GM12878 (cell line): ENCODE results near the gene SLC25A39. TPM values are rescaled to one million over a fixed set of nuclear protein-coding genes. Genes with fewer than 3 reads are reported as not detected.

Experiments
- ATAC-seq: fragments of 200-7000 bp; cut with Tn5 transposase; 3 replicates; pipeline ENCODE4 v1.9.1; 2020; ENCODE audit warnings: mild to moderate bottlenecking, moderate library complexity
- BruUV-seq: library from RNA; stranded (reverse); fragments of 400-500 nt; replicated peaks from 2 replicates; lab custom pipeline; 2021; lab: Mats Ljungman, UMichigan
- CTCF ChIA-PET: fragments of 300-600 bp; sonication (Branson Sonifier 250); formaldehyde crosslinking; extraction: SDS; loops from one replicate; lab custom pipeline; 2021; ENCODE audit warnings: inconsistent platforms; lab: Yijun Ruan, JAX
- POLR2A ChIA-PET: fragments of 350-600 bp; formaldehyde crosslinking; extraction: SDS; loops from one replicate; lab custom pipeline; 2021; ENCODE audit warnings: inconsistent platforms; lab: Charles Lee
- RAD21 ChIA-PET: fragments of 300-600 bp; sonication (Branson Sonifier 250); formaldehyde crosslinking; loops from one replicate; lab custom pipeline; 2023; ENCODE audit warnings: antibody characterized with exemption; ENCODE audit not compliant: unreplicated experiment; lab: Charles Lee
- SMC1A ChIA-PET: fragments of 300-600 bp; sonication (Branson Sonifier 250); formaldehyde crosslinking; loops from one replicate; lab custom pipeline; 2023; ENCODE audit not compliant: unreplicated experiment, uncharacterized antibody; lab: Charles Lee
- DNase-seq: peaks from one replicate; pipeline ENCODE4 v3.0.0-alpha.2; 2011; ENCODE audit warnings: low read depth, low spot score
- FAIRE-seq: peaks from 3 replicates; lab custom pipeline; 2011; peaks lifted over from hg19 to GRCh38; lab: Jason Lieb, UNC
- H2AFZ ChIP-seq: 2 replicates; pipeline ENCODE4 v1.6.0; 2011; ENCODE audit warnings: low read depth, low read length, control low read depth; ENCODE audit not compliant: control insufficient read depth
- H3K27ac ChIP-seq: 2 replicates; pipeline ENCODE4 v1.5.1; 2011; ENCODE audit warnings: control low read depth; ENCODE audit not compliant: control insufficient read depth, insufficient read depth
- H3K27me3 ChIP-seq, 2 experiments: replicated peaks in 1 of 2; 2 replicates each; pipeline versions ENCODE4 v1.6.0 to v1.6.1; 2011; ENCODE audit warnings: low read length in 1 of 2; ENCODE audit not compliant: control insufficient read depth in 2 of 2, insufficient read depth in 2 of 2
- H3K36me3 ChIP-seq, 2 experiments: 2 replicates each; pipeline ENCODE4 v1.5.1; 2011; ENCODE audit warnings: low read length in 1 of 2; ENCODE audit not compliant: control insufficient read depth in 2 of 2, insufficient read depth in 2 of 2
- H3K4me1 ChIP-seq: 2 replicates; pipeline ENCODE4 v1.6.1; 2011; ENCODE audit warnings: mild to moderate bottlenecking, low read length, moderate library complexity, mixed read lengths; ENCODE audit not compliant: control insufficient read depth, insufficient read depth
- H3K4me2 ChIP-seq: 2 replicates; pipeline ENCODE4 v1.6.0; 2011; ENCODE audit warnings: control low read depth; ENCODE audit not compliant: control insufficient read depth, insufficient read depth
- H3K4me3 ChIP-seq: fragments of 200-600 bp; sonication (generic); 2 replicates; pipeline ENCODE4 v1.5.1; 2016
- H3K79me2 ChIP-seq: 2 replicates; pipeline ENCODE4 v1.6.0; 2011; ENCODE audit warnings: low read length; ENCODE audit not compliant: control insufficient read depth, insufficient read depth
- H3K9ac ChIP-seq: 2 replicates; pipeline ENCODE4 v1.8.0; 2011; ENCODE audit warnings: low read length, control low read depth, mixed read lengths; ENCODE audit not compliant: control insufficient read depth, insufficient read depth
- H3K9me3 ChIP-seq: replicated peaks from 3 replicates; pipeline ENCODE4 v1.5.1; 2011; ENCODE audit warnings: mild to moderate bottlenecking, low read length; ENCODE audit not compliant: control insufficient read depth, insufficient read depth
- H4K20me1 ChIP-seq: 2 replicates; pipeline ENCODE4 v1.6.0; 2011; ENCODE audit not compliant: control insufficient read depth, insufficient read depth
- BACH1 ChIP-seq: fragments of 450-650 bp; IDR thresholded peaks from 2 replicates; pipeline ENCODE4 v1.6.1; 2017; ENCODE audit warnings: mild to moderate bottlenecking, borderline replicate concordance
- CEBPB ChIP-seq, 2 experiments: fragments of 150-350 bp in 1 of 2; IDR thresholded peaks; 2 replicates each; pipeline ENCODE4 v1.6.1; 2012 to 2014; ENCODE audit warnings: low read depth in 2 of 2, low read length in 2 of 2, borderline replicate concordance in 1 of 2, inconsistent platforms in 1 of 2
- FOS ChIP-seq: IDR thresholded peaks from 3 replicates; pipeline ENCODE4 v1.6.1; 2011; ENCODE audit warnings: borderline replicate concordance; ENCODE audit not compliant: insufficient read length; ENCODE audit errors: extremely low read depth
- FOXK2 ChIP-seq: fragments of 450-650 bp; IDR thresholded peaks from 2 replicates; pipeline ENCODE4 v1.6.1; 2017; ENCODE audit warnings: mild to moderate bottlenecking, moderate library complexity
- IKZF2 ChIP-seq, 2 experiments: fragments of 450-650 bp; IDR thresholded peaks; 2 replicates each; pipeline ENCODE4 v1.6.1; 2017; ENCODE audit warnings: mild to moderate bottlenecking in 2 of 2, moderate library complexity in 2 of 2
- LARP7 ChIP-seq: fragments of 450-650 bp; IDR thresholded peaks from 2 replicates; pipeline ENCODE4 v1.6.1; 2017; ENCODE audit warnings: mild to moderate bottlenecking
- NR2C2 ChIP-seq: IDR thresholded peaks from 2 replicates; pipeline ENCODE4 v1.6.1; 2011; ENCODE audit warnings: borderline replicate concordance, low read depth; ENCODE audit not compliant: control insufficient read depth, insufficient read length
- NR2F1 ChIP-seq: fragments of 450-650 bp; conservative IDR thresholded peaks from 2 replicates; pipeline ENCODE4 v1.6.1; 2017; ENCODE audit warnings: mild to moderate bottlenecking
- TCF12 ChIP-seq: IDR thresholded peaks from 2 replicates; pipeline ENCODE4 v1.6.1; 2011; ENCODE audit warnings: low read depth, mild to moderate bottlenecking, low read length
- WRNIP1 ChIP-seq: IDR thresholded peaks from 2 replicates; pipeline ENCODE4 v1.6.1; 2011; ENCODE audit warnings: low read depth, low read length, improper control_type of control experiment, borderline replicate concordance
- YY1 ChIP-seq: IDR thresholded peaks from 2 replicates; pipeline ENCODE4 v1.6.1; 2011; ENCODE audit warnings: low read depth, mild to moderate bottlenecking, low read length
- ZNF24 ChIP-seq: fragments of 450-650 bp; IDR thresholded peaks from 2 replicates; pipeline ENCODE4 v1.6.1; 2017; ENCODE audit warnings: antibody characterized with exemption, mild to moderate bottlenecking
- in situ Hi-C: fragments of 300-500 bp; cut with MboI; formaldehyde crosslinking; loops from 9 replicates; pipeline ENCODE4 v1.14.3; 2018; ENCODE audit warnings: mixed read lengths
- intact Hi-C: fragments of 100-400 bp; cut with micrococcal nuclease; formaldehyde crosslinking; loops from one replicate; pipeline ENCODE4 v1.14.2; 2022; ENCODE audit not compliant: unreplicated experiment
- polyA plus RNA-seq, 11 experiments: library from polyadenylated mRNA; depleted of rRNA in 4 of 11; unstranded in 6 of 11; stranded (reverse) in 5 of 11; fragments of >200 nt; fragmentation: Nextera tagmentation in 4 of 11; fragmentation: Illumina TruSeq in 1 of 11; extraction: Ambion mirVana in 4 of 11; extraction: Trizol in 1 of 11; gene quantifications; 1 replicate in 1 of 11; 2 replicates in 10 of 11; pipeline versions ENCODE4 v1.2.1 to v1.2.3, GENCODE V29; 2011 to 2016; ENCODE audit warnings: inconsistent platforms in 2 of 11, missing spikeins in 2 of 11, low read depth in 1 of 11
- total RNA-seq, 4 experiments: library from RNA; depleted of rRNA in 3 of 4; stranded (reverse); fragments of >200 nt in 3 of 4; fragmentation: Illumina TruSeq in 1 of 4; extraction: Trizol in 1 of 4; gene quantifications; 2 replicates each; pipeline versions ENCODE4 v1.2.1 to v1.2.3, GENCODE V29; 2013 to 2021
- TF ChIP-seq, protein P1 (sequence below): IDR thresholded peaks from 2 replicates; pipeline ENCODE4 v1.6.1; 2012; ENCODE audit warnings: low read depth, low read length, improper control_type of control experiment
- TF ChIP-seq, protein P2 (sequence below): fragments of 150-350 bp; IDR thresholded peaks from 2 replicates; pipeline ENCODE4 v1.6.1; 2016; ENCODE audit warnings: low read depth, low read length
- TF ChIP-seq, protein P3 (sequence below): fragments of 450-650 bp; IDR thresholded peaks from 2 replicates; pipeline ENCODE4 v1.6.1; 2018; ENCODE audit warnings: mild to moderate bottlenecking, low read depth, moderate library complexity; ENCODE audit not compliant: partially characterized antibody

The SLC25A39 gene
- total and polyA plus RNA-seq, 10 of the 15 experiments (the other 5 are each of a cell fraction or from before 2014, with no cell fraction given), result 3.5 to 270 (median 150) TPM

DNA sequence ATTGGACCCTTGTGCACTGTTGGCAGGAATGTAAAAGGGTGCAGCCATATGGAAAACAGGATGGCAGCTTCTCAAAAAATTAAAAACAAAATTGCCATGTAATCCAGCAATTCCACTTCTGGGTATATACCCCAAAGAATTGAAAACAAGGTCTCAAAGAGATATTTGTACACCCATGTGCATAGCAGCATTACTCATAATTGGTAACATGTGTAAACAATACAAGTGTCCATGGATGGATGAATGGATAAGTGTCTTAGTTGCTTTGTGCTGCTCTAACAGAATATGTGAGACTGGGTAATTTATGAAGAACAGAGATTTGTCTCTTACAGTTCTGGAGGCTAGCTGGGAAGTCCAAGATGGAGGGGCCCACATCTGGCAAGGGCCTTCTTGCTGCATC is 20.0 kb downstream of the SLC25A39 start:
- H3K36me3 ChIP-seq, result no peaks in the 10 kb centered on the region
- H3K9ac ChIP-seq, result no peak overlapping the region
- ChIA-PET RAD21 (interaction anchor here (1.0 kb wide), 1 partner anchor 83 kb away, joined by 3 read pairs; no protein-coding TSS in a partner anchor), POLR2A (interaction anchor here (1.2 kb wide), 1 partner anchor 118 kb away, joined by 3 read pairs; the partner anchor contains the start of gene TMUB2), SMC1A (no interaction called here), CTCF (interaction anchor here (1.1 to 1.2 kb wide), 2 partner anchors 27 to 95 kb away, joined by 3 to 4 read pairs; no protein-coding TSS in a partner anchor)
- FAIRE-seq, result no peak
- H4K20me1 ChIP-seq, result no peaks in the 10 kb centered on the region
- in situ Hi-C loops (no loop called here), intact Hi-C loops (no loop called here)
- peaks cover 2% of the 10 kb centered on the region; the same call in 1 of the 2 replicates for H3K4me1 ChIP-seq
- no peak overlapping the region for H3K4me3 ChIP-seq
- no peak overlapping the region for H3K27ac ChIP-seq
- H3K9me3 ChIP-seq, result no peaks in the 10 kb centered on the region
- ATAC-seq, result no peak
- no TSS peak for BruUV-seq
- TF ChIP-seq ZNF24 (no peak), WRNIP1 (no peak), IKZF2 (IDR thresholded peaks at IDR 0.05) (no peak), LARP7 (no peak), CEBPB (IDR thresholded peaks at IDR 0.05; ENCODE audit: borderline replicate concordance in 1 of 2, low read depth in 2 of 2, low read length in 2 of 2) (no peak), BACH1 (no peak), NR2C2 (no peak), NR2F1 (no peak), FOXK2 (no peak), YY1 (no peak), FOS (no peak), TCF12 (no peak)
- TF ChIP-seq, protein P1, sequence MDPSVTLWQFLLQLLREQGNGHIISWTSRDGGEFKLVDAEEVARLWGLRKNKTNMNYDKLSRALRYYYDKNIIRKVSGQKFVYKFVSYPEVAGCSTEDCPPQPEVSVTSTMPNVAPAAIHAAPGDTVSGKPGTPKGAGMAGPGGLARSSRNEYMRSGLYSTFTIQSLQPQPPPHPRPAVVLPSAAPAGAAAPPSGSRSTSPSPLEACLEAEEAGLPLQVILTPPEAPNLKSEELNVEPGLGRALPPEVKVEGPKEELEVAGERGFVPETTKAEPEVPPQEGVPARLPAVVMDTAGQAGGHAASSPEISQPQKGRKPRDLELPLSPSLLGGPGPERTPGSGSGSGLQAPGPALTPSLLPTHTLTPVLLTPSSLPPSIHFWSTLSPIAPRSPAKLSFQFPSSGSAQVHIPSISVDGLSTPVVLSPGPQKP, result no peak
- TF ChIP-seq, protein P2, sequence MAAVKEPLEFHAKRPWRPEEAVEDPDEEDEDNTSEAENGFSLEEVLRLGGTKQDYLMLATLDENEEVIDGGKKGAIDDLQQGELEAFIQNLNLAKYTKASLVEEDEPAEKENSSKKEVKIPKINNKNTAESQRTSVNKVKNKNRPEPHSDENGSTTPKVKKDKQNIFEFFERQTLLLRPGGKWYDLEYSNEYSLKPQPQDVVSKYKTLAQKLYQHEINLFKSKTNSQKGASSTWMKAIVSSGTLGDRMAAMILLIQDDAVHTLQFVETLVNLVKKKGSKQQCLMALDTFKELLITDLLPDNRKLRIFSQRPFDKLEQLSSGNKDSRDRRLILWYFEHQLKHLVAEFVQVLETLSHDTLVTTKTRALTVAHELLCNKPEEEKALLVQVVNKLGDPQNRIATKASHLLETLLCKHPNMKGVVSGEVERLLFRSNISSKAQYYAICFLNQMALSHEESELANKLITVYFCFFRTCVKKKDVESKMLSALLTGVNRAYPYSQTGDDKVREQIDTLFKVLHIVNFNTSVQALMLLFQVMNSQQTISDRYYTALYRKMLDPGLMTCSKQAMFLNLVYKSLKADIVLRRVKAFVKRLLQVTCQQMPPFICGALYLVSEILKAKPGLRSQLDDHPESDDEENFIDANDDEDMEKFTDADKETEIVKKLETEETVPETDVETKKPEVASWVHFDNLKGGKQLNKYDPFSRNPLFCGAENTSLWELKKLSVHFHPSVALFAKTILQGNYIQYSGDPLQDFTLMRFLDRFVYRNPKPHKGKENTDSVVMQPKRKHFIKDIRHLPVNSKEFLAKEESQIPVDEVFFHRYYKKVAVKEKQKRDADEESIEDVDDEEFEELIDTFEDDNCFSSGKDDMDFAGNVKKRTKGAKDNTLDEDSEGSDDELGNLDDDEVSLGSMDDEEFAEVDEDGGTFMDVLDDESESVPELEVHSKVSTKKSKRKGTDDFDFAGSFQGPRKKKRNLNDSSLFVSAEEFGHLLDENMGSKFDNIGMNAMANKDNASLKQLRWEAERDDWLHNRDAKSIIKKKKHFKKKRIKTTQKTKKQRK, result no peak
- TF ChIP-seq, protein P3, sequence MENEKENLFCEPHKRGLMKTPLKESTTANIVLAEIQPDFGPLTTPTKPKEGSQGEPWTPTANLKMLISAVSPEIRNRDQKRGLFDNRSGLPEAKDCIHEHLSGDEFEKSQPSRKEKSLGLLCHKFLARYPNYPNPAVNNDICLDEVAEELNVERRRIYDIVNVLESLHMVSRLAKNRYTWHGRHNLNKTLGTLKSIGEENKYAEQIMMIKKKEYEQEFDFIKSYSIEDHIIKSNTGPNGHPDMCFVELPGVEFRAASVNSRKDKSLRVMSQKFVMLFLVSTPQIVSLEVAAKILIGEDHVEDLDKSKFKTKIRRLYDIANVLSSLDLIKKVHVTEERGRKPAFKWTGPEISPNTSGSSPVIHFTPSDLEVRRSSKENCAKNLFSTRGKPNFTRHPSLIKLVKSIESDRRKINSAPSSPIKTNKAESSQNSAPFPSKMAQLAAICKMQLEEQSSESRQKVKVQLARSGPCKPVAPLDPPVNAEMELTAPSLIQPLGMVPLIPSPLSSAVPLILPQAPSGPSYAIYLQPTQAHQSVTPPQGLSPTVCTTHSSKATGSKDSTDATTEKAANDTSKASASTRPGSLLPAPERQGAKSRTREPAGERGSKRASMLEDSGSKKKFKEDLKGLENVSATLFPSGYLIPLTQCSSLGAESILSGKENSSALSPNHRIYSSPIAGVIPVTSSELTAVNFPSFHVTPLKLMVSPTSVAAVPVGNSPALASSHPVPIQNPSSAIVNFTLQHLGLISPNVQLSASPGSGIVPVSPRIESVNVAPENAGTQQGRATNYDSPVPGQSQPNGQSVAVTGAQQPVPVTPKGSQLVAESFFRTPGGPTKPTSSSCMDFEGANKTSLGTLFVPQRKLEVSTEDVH, result no peak
- no peak for DNase-seq
- peaks cover 6 to 10% of the 10 kb centered on the region in 2 experiments for H3K27me3 ChIP-seq
- no peak overlapping the region for H2AFZ ChIP-seq
- H3K79me2 ChIP-seq, result no peaks in the 10 kb centered on the region
- H3K4me2 ChIP-seq, result no peak overlapping the region
